ENCODE results near the gene PCDHGA8. TPM values are rescaled to one million over a fixed set of nuclear protein-coding genes. Genes with fewer than 3 reads are reported as not detected.

Gene PCDHGA8
- total and polyA plus RNA-seq, 2 of the 13 experiments (the other 11 are each of a cell fraction or from before 2014, with no cell fraction given) = 0.05 to 0.29 TPM

GRCh38 chr5:141430332-141431113 is 38.1 kb downstream of the PCDHGA8 start, which contains the start of gene PCDHGA12:
Gene PCDHGA12, plus strand, starts transcription at chr5:141430507. Its CDS starts 253 bp downstream, at chr5:141430760.
- H3K4me1 ChIP-seq (ENCODE audit: insufficient read depth, low read length) = no peaks in the 10 kb centered on the region
- no peaks in the 10 kb centered on the region for H4K20me1 ChIP-seq (ENCODE audit: insufficient read depth, low read length)
- no peaks in the 10 kb centered on the region for H3K79me2 ChIP-seq (ENCODE audit: insufficient read depth, low read length)
- H3K4me2 ChIP-seq (ENCODE audit: low read depth, low read length) = no peak within 1 kb of the TSS
- H2AFZ ChIP-seq (ENCODE audit: low read length) = no peak within 1 kb of the TSS
- CTCF ChIA-PET (ENCODE audit: low intra/inter-chr PET ratio, low total read pairs) = interaction anchor here (0.7 kb wide), 1 partner anchor 8 kb away, joined by 4 read pairs; no protein-coding TSS in a partner anchor
- WGBS (ENCODE audit: low lambda C conversion rate) = 80% methylated on average over 30 of the region's 33 CpGs
- no peaks in the 10 kb centered on the region for H3K36me3 ChIP-seq (replicated peaks in 1 of 2; ENCODE audit: control insufficient read depth in 1 of 2, insufficient read depth in 2 of 2, low read length in 2 of 2)
- H3K27ac ChIP-seq (ENCODE audit: extremely low read length, insufficient read depth, low read length) = no peak within 1 kb of the TSS
- FAIRE-seq = no peak
- intact Hi-C loops (cut with micrococcal nuclease; ENCODE audit: unreplicated experiment) (no loop called here), in situ Hi-C loops (cut with HindIII; ENCODE audit: extremely low pct_ligation_motif_present, low pct_unique_long_range_greater_than_20kb) (no loop called here)
- no peaks in the 10 kb centered on the region for H3K27me3 ChIP-seq (ENCODE audit: control insufficient read depth in 1 of 2, insufficient read depth in 2 of 2, low read length in 2 of 2)
- no peak within 1 kb of the TSS for H3K9ac ChIP-seq (ENCODE audit: insufficient read depth, low read depth, low read length)
- POLR2A ChIA-PET = no interaction called here
- DNase-seq (ENCODE audit: low spot score) = peak; percentile 24
- TF ChIP-seq, protein P1, sequence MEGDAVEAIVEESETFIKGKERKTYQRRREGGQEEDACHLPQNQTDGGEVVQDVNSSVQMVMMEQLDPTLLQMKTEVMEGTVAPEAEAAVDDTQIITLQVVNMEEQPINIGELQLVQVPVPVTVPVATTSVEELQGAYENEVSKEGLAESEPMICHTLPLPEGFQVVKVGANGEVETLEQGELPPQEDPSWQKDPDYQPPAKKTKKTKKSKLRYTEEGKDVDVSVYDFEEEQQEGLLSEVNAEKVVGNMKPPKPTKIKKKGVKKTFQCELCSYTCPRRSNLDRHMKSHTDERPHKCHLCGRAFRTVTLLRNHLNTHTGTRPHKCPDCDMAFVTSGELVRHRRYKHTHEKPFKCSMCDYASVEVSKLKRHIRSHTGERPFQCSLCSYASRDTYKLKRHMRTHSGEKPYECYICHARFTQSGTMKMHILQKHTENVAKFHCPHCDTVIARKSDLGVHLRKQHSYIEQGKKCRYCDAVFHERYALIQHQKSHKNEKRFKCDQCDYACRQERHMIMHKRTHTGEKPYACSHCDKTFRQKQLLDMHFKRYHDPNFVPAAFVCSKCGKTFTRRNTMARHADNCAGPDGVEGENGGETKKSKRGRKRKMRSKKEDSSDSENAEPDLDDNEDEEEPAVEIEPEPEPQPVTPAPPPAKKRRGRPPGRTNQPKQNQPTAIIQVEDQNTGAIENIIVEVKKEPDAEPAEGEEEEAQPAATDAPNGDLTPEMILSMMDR (CRISPR knock-in tag; IDR thresholded peaks at IDR 0.05) = peak; percentile 42
- no peak for TF ChIP-seq ATF1 (CRISPR knock-in tag; IDR thresholded peaks at IDR 0.05)
- TF ChIP-seq STAG1 (CRISPR knock-in tag; IDR thresholded peaks at IDR 0.05) = peak; percentile 7; the same call in 1 of the 2 replicates
- TF ChIP-seq, protein P2, sequence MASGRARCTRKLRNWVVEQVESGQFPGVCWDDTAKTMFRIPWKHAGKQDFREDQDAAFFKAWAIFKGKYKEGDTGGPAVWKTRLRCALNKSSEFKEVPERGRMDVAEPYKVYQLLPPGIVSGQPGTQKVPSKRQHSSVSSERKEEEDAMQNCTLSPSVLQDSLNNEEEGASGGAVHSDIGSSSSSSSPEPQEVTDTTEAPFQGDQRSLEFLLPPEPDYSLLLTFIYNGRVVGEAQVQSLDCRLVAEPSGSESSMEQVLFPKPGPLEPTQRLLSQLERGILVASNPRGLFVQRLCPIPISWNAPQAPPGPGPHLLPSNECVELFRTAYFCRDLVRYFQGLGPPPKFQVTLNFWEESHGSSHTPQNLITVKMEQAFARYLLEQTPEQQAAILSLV (CRISPR knock-in tag; IDR thresholded peaks at IDR 0.05; ENCODE audit: borderline replicate concordance) = no peak
- no TSS peak for BruUV-seq (replicated peaks)
- peaks cover 19% of the 10 kb centered on the region; the same call in 1 of the 2 replicates for H3K9me3 ChIP-seq (ENCODE audit: low read length)
- H3K4me3 ChIP-seq (replicated peaks in 1 of 3; ENCODE audit: insufficient read depth in 1 of 3, low read depth in 2 of 3, low read length in 3 of 3) = no peak within 1 kb of the TSS
- ATAC-seq = no peak

Data from HepG2 (cell line).